Gastrocnemius medialis (tissue), 4 donors: ENCODE data around the gene MMP28. TPM values are rescaled to one million over a fixed set of nuclear protein-coding genes. Genes with fewer than 3 reads are reported as not detected.

ENCODE experiments used
- ATAC-seq, 2 donors: fragments of 150-250 bp; one replicate each; pipeline ENCODE4 v1.9.1; 2016
- DNase-seq, 2 donors: peaks; one replicate each; pipeline ENCODE4 v3.0.0-alpha.2; 2019
- H3K27ac ChIP-seq, 4 donors: fragments of 200-600 bp; sonication (generic); 1 replicate in 1 of 4; 2 replicates in 3 of 4; pipeline ENCODE4 v1.5.1; 2016 to 2018; ENCODE audit warnings: mild to moderate bottlenecking in 2 of 4, moderate library complexity in 1 of 4
- H3K27me3 ChIP-seq, 3 donors: fragments of 200-600 bp; sonication (generic) in 2 of 3; 1 replicate in 1 of 3; 2 replicates in 2 of 3; pipeline versions ENCODE4 v1.5.1 to v1.6.0; 2016 to 2019; ENCODE audit warnings: mild to moderate bottlenecking in 1 of 3, moderate library complexity in 1 of 3
- H3K36me3 ChIP-seq, 2 donors: fragments of 200-600 bp; sonication (generic) in 1 of 2; one replicate each; pipeline ENCODE4 v1.5.1; 2017 to 2018
- H3K4me1 ChIP-seq, 2 donors: fragments of 200-600 bp; sonication (generic) in 1 of 2; one replicate each; pipeline ENCODE4 v1.5.1; 2016 to 2017; ENCODE audit warnings: mild to moderate bottlenecking in 2 of 2
- H3K4me3 ChIP-seq, 4 donors: fragments of 200-600 bp; sonication (generic) in 3 of 4; 1 replicate in 1 of 4; 2 replicates in 3 of 4; pipeline ENCODE4 v1.5.1; 2016 to 2019; ENCODE audit warnings: mild to moderate bottlenecking in 2 of 4
- H3K9me3 ChIP-seq, 3 donors: fragments of 200-600 bp; sonication (generic) in 2 of 3; 1 replicate in 1 of 3; 2 replicates in 2 of 3; pipeline ENCODE4 v1.5.1; 2016 to 2019
- CTCF ChIP-seq, 5 experiments: fragments of 450-650 bp in 3 of 5; fragments of 200-600 bp in 2 of 5; sonication (generic) in 2 of 5; IDR thresholded peaks in 4 of 5; conservative IDR thresholded peaks in 1 of 5; 1 replicate in 4 of 5; 2 replicates in 1 of 5; pipeline ENCODE4 v1.5.1; 2016 to 2019; ENCODE audit warnings: antibody characterized with exemption in 5 of 5, mild to moderate bottlenecking in 3 of 5, moderate library complexity in 3 of 5
- POLR2A ChIP-seq, 2 donors: fragments of 450-650 bp; IDR thresholded peaks; one replicate each; pipeline ENCODE4 v1.6.1; 2017; ENCODE audit warnings: antibody characterized with exemption in 2 of 2, mild to moderate bottlenecking in 2 of 2, moderate library complexity in 2 of 2
- in situ Hi-C, 4 donors: fragments of 200-750 bp; cut with MboI; loops; one replicate each; pipeline versions ENCODE4 v1.15.0 to v1.8.0; 2017; ENCODE audit warnings: low sequenced_read_pairs in 4 of 4
- intact Hi-C: fragments of 100-400 bp; cut with DNase I; formaldehyde crosslinking; loops from one replicate; pipeline ENCODE4 v1.15.1; 2023; ENCODE audit warnings: low total_unique reads
- total RNA-seq, 4 donors: library from RNA; depleted of rRNA; stranded (reverse); fragments of >200 nt; gene quantifications; one replicate each; pipeline versions ENCODE4 v1.1.0 to v1.2.3, GENCODE V29; 2016

The MMP28 gene
- total RNA-seq, 4 donors from 2014 or later, result 3.1 to 10.3 (median 5.9) TPM

- Histone ChIP-seq H3K36me3 (no peaks in the 10 kb centered on the region), H3K27ac (no peak overlapping the region), H3K9me3 (no peaks in the 10 kb centered on the region), H3K4me1 (peaks cover 0 to 5% of the 10 kb centered on the region in 2 donors), H3K27me3 (peaks cover 0 to 4% (median 3%) of the 10 kb centered on the region in 3 donors), H3K4me3 (no peak overlapping the region)
- in situ Hi-C loops, result loop anchor here in 3 of 4 donors (10.0 to 25.0 kb wide), 4 partner anchors 75 to 578 kb away; no protein-coding TSS in a partner anchor
- DNase-seq (no peak), ATAC-seq (no peak)
- intact Hi-C loops, result no loop called here
- TF ChIP-seq POLR2A (IDR thresholded peaks at IDR 0.05), result no peak
- no peak for TF ChIP-seq CTCF (IDR thresholded peaks at IDR 0.05 in 4 of 5, conservative IDR thresholded peaks at IDR 0.05 in 1 of 5)
Observed at GRCh38 chr17:35740216-35740615, 55.2 kb downstream of the MMP28 start.

- in situ Hi-C loops, result loop anchor here in 1 of 4 donors (25.0 kb wide), 1 partner anchor 576 kb away; no protein-coding TSS in a partner anchor
- Histone ChIP-seq H3K9me3 (no peaks in the 10 kb centered on the region), H3K4me3 (no peak overlapping the region), H3K27ac (no peak overlapping the region), H3K36me3 (no peaks in the 10 kb centered on the region), H3K4me1 (peaks cover 0 to 5% of the 10 kb centered on the region in 2 donors), H3K27me3 (peaks cover 0 to 4% (median 3%) of the 10 kb centered on the region in 3 donors)
- no peak for TF ChIP-seq CTCF (IDR thresholded peaks at IDR 0.05 in 4 of 5, conservative IDR thresholded peaks at IDR 0.05 in 1 of 5)
- no peak for TF ChIP-seq POLR2A (IDR thresholded peaks at IDR 0.05)
- DNase-seq (no peak), ATAC-seq (no peak)
- intact Hi-C loops, result no loop called here
Observed at GRCh38 chr17:35738519-35739133, 56.8 kb downstream of the MMP28 start.

- no peak for ATAC-seq
- intact Hi-C loops (no loop called here), in situ Hi-C loops (loop anchor here in 1 of 4 donors (25.0 kb wide), 1 partner anchor 574 kb away; no protein-coding TSS in a partner anchor)
- no peaks in the 10 kb centered on the region for H3K36me3 ChIP-seq
- no peaks in the 10 kb centered on the region for H3K27me3 ChIP-seq
- TF ChIP-seq POLR2A (IDR thresholded peaks at IDR 0.05) (no peak), CTCF (IDR thresholded peaks at IDR 0.05 in 4 of 5, conservative IDR thresholded peaks at IDR 0.05 in 1 of 5) (no peak)
- no peak overlapping the region for H3K4me3 ChIP-seq
- DNase-seq, result no peak
- H3K9me3 ChIP-seq, result no peaks in the 10 kb centered on the region
- peaks cover under 1 to 12% of the 10 kb centered on the region in 2 donors for H3K4me1 ChIP-seq
- H3K27ac ChIP-seq, result no peak overlapping the region
Observed at GRCh38 chr17:35736236-35736635, 59.2 kb downstream of the MMP28 start.

DNA sequence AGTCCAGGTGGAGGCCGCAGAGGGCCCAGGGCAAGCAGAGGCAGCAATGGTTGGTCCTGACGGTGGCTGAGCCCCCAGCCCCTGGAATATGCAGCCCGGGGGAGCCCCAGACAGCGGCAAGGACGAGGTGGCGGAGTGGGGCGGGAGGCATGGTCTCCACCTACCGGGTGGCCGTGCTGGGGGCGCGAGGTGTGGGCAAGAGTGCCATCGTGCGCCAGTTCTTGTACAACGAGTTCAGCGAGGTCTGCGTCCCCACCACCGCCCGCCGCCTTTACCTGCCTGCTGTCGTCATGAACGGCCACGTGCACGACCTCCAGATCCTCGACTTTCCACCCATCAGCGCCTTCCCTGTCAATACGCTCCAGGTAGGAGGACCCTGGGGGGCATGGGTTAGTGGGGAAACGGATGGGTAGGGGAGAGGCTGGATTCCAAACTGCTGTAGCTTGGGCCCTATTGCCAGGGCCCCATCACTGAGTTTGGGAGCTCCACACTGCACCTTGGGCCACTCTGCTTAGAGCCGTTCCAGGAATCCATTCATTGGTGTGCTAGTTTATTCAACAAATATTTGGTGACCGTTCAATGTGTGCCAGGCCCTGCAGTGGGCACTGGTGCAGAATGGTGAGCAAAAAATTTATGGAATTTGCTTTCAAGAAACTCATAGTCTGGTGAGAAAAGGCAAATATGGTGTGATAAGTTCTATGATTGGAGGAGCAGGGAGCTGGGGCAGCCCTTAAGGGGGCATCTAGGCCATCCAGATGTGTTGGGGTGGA lies 60.2 kb downstream of the MMP28 start:
- Histone ChIP-seq H3K9me3 (no peaks in the 10 kb centered on the region), H3K36me3 (no peaks in the 10 kb centered on the region), H3K4me3 (no peak overlapping the region), H3K27me3 (no peaks in the 10 kb centered on the region), H3K27ac (no peak overlapping the region), H3K4me1 (peaks cover 8 to 17% of the 10 kb centered on the region in 2 donors)
- intact Hi-C loops (no loop called here), in situ Hi-C loops (loop anchor here in 1 of 4 donors (25.0 kb wide), 1 partner anchor 573 kb away; no protein-coding TSS in a partner anchor)
- no peak for DNase-seq
- TF ChIP-seq POLR2A (IDR thresholded peaks at IDR 0.05) (no peak), CTCF (IDR thresholded peaks at IDR 0.05 in 4 of 5, conservative IDR thresholded peaks at IDR 0.05 in 1 of 5) (no peak)
- ATAC-seq, result no peak
